HT-29 (cell line): ENCODE results near the gene F10. TPM values are rescaled to one million over a fixed set of nuclear protein-coding genes. Genes with fewer than 3 reads are reported as not detected.
"Not testable (repeated sequence)": the region's sequence is repeated elsewhere in the genome, so short reads cannot be mapped to it uniquely, and the experiment has no call there.

Experiments used
- DNase-seq: peaks from one replicate; pipeline ENCODE4 v3.0.0-alpha.2; 2015; ENCODE audit warnings: low spot score
- total RNA-seq: library from RNA; depleted of rRNA; stranded (reverse); fragments of >200 nt; shearing (Covaris generic); gene quantifications from 2 replicates; pipeline ENCODE4 v1.2.3, GENCODE V29; 2014

The F10 gene
- total RNA-seq, 1 experiment from 2014 or later: not detected

DNA sequence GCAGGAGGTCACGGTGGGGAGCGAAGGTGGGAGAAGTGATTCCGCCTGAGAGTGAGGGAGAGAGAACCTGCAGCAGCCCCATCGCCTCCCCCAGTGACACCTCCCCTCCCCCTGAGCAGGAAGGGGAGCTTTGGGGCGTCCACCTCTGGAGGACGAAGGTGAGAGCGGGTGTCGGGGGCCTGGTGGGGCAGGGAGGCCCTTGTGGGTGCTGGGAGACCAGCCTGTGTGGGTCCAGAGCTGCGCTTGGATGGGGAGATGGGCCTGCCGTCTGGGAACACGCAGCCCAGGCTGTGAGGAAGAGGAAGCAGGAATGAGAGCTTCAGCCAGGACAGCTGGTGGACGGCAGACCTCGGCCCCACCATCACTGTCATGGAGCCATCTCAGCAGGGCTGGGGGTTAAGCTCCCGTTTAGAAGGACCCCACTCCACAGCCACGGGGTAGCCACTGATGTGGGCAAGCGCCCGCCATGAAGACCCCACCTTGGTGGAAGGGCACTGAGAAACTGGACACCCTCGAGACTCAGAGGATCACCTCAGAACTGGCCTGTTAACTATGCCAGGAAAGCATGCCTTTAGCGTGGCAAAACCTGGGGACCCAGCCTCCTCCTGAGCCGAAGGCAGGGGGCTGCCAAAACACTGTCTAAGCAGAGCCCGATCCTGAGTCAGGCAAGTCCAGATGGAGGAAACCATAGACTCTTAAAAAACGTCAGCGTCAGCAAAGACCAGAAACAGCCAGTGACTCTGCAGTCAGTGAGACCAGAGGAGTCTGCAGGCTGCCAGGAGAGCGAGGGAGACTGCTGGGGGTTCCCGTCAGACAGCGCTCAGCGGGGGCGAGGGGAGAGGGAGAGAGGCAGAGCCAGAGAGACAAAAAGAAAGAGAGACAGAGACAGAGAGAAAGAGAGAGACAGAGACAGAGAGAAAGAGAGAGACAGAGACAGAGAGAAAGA is 29.4 kb downstream of the F10 start:
- no peak for DNase-seq

DNA sequence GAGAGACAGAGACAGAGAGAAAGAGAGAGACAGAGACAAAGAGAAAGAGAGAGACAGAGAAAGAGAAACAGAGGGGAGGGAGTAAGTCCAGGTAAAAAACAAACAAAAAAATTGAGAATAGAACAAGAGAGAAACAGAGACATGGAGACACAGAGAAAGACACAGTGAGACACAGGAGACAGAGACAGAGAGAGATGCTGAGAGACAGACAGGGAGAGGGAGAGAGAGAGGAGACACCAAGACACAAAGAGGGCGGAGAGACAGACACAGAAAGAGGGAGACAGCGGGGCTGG is 30.0 kb downstream of the F10 start:
- DNase-seq: no peak

DNA sequence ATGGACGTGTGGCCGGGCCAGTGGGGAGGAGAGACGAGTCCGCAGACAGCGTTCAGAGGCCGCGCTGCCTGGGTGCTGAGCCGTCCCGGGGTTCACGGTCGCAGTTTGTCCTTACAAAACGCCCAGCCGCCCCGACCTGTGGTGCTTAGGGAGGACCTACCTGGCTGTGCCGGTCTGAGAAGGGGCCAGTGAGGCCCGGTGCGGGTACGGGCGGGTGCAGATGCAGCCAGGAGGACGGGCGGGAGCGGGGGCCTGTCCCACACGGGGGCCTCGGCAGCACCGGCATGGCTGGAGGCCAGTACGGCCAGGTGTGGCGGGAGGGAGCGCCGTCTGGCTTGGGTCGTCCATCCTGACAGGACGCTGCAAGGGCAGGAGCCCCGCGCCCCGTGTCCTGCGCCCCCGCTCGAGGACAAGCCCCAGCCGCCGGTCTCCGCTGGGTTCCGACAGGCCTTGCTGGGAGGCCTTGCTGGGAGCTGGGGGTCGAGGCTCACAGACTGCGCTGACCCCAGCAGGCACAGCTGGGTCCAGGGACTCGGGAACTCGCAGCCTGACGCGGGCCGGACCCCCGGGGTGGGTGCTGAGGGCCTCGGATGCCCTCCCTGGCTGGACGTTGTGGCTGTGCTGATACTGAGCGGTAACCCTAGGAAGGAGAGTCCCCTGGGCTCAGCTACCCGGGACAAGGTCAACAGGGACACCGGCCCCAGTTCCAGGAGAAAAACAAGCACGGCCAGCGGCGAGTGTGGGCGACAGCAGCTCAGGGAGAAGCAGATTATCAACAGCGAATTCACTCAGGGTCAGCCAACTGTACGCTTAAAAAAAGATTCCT is 30.6 kb downstream of the F10 start:
- DNase-seq: no peak

DNA sequence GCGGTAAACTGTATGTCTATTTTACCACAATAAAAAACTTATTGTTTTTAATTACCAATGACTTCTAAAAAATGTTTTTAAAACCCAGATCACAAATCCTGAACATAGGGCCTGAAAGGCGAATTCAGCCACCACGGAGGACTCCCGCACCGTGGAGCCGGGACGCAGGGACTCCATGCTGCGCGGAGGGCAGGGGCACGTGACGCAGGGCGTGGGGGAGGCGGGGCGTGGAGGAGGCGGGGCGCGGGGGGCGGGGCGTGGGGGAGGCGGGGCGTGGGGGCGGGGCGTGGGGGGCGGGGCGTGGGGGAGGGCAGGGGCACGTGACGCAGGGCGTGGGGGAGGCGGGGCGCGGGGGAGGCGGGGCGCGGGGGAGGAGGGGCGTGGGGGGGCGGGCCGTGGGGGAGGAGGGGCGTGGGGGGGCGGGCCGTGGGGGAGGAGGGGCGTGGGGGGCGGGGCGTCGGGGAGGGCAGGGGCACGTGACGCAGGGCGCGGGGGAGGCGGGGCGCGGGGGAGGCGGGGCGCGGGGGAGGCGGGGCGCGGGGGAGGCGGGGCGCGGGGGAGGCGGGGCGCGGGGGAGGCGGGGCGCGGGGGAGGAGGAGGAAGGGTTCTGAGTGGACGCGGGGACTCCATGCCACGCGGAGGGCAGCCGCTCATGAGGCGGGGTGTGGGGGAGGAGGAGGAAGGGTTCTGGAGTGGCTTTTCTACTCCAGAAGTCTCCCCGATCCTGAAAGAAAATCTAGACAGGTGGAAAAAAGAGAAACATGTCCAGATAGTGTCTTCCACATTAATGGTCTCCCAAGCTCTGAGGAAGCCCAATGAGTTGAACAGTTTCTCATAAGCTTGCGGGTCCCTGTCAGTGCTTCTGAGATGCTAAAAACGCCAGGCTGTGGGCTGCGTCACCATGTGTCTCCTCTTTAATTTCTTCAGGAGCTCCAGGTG is 31.5 kb downstream of the F10 start:
- DNase-seq: peak; percentile 65

DNA sequence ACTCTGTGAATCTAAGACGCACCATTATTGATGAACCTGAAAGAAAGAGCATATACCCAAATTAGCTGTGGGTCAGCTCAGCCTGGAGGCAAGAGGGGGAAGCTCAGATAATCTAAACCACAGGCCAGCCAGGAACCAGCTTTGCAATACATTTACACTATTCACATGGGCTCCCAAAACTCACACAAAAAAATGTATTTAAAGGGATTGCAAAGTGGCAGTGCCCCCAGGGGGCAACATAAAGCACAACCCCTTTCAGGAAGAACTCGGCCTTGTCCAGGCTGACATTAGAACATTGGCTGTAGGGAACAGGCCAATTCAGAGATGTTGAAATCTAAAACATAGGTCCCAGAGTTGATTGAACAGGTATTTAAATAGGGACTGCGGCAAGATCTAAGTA is 32.6 kb downstream of the F10 start:
- DNase-seq: no peak

DNA sequence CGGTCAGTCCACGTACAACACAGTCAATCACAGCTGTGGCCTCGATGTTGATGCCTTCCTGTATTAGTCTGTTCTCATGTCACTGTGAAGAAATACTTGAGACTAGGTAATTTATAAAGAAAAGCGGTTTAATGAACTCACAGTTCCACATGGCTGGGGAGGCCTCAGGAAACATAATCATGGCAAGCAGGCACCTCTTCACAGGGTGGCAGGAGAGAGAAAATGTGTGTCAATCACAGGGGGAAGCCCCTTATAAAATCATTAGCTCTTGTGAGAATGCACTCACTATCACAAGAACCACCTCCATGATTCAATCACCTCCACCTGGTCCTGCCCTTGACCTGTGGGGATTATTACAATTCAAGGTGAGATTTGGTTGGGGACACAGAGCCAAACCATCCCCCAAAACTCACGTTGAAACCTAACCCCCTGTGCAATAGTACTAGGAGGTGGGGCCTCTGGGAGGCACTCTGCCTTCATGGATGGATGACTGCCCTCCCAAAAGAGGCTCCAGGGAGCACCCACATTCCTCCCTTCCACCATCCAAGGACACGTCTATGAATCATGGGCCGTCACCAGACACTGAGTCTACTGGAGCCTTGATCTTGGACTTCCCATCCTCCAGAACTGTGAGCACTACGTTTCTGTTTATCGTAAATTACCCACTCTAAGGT is 33.5 kb downstream of the F10 start:
- DNase-seq: no peak

DNA sequence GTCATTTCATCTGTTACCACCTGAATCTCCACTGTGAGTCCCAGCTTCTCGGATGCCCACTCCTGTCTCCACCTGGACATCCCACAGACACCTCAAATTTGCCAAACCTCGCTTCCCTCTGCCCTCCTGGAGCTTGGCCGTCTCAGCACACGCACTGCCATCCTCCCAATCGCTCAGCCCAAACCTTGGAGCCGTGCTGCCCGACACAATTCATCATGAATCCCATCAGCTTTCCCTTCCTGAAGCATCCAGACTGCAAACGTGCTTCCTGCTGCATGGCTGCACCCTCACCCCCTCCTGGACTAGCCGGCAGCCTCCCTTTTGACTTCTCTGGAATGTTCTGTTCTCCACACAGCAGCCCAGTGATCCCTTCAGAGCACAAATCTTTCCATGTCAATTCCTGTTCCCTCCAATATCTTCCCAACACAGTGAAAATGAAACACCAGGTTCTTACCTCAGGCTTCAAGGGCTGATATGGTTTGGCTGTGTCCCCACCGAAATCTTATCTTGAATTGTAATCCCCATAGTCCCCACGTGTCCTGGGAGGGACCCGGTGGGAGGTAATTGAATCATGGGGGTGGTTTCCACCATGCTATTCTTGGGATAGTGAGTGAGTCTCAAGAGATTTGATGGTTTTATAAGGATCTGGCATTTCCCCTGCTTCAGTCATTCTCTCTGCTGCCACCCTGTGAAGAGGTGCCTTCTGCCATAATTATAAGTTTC is 34.8 kb downstream of the F10 start:
- DNase-seq: no peak

DNA sequence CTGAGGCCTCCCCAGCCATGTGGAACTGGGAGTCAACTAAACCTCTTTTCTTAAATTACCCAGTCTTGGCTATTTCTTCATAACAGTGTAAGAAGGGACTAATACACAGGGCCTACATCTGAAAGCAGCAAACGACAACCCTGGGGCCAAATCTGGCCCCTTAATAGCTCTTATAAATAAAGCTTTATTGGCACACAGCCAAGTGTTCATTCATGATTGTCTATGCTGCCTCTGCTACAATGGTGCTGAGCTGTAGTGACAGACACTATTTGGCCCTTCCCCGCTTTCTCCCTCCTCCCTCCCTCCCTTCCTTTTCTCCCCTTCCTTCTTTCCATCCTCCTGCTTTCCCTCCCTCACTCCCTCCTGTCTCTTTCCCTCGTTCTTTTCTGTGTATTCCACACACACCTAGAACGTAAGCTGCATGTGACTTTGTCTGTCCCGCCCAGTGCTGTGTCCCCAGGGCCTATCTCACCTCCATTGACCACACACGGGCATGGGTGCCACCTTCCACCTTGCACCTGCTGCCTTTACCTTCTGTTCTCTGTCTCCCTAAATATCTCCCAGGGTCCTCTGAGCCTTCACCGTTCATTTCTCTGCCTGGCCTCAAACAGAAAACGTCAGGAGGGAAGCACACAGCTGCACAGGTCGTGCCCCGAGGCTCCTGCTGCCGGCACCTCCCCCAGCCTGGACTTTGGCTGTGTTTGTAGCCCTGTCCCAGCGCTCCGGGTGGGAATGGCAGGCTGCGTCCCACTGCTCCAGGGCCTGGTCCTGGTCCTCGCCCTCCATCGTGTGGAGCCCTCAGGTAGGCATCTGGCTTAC is 35.5 kb downstream of the F10 start, which contains the start of gene PROZ:
TSS of gene PROZ (plus strand) at position 720 of the 819 bp plus-strand sequence. CDS start at position 733, 13 bp downstream.
- peak; percentile 23 for DNase-seq

DNA sequence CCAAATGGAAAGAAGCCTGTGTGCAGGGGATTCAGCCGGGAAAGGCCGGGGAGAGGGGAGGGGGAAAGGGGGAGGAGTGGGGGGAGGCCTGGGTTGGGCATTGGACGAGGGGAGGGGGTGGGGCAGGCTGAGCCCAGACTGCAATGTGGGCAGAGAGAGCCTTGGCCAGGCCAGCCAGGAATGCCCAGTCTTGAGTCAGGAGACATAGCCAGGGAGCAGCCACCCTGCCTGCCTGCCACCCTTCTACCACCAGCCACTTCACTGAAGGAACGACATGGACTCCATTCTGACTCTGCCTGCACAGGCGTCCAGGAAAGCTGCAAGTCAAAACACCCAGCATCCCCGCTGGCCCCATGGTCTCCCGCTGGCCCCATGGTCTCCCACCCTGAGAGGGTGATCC is 36.3 kb downstream of the F10 start:
- DNase-seq: no peak

DNA sequence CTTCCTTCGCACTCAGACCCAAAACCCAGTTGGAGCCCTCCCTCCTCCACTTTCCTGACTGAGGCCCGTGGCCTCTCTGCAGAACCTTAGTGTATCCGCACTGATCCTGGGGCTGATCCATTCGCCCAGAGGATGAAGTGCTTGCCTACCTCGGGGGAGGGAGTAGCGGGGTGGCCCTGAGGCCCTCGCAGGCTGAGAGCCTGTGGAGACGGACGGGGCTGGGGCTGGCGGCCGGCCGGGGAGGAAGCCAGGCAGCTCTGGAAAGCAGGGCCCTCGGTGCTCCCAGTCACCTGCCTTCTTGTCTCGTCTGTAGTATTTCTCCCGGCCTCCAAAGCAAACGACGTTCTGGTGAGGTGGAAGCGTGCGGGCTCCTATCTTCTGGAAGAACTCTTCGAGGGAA is 37.1 kb downstream of the F10 start:
- DNase-seq: no peak

DNA sequence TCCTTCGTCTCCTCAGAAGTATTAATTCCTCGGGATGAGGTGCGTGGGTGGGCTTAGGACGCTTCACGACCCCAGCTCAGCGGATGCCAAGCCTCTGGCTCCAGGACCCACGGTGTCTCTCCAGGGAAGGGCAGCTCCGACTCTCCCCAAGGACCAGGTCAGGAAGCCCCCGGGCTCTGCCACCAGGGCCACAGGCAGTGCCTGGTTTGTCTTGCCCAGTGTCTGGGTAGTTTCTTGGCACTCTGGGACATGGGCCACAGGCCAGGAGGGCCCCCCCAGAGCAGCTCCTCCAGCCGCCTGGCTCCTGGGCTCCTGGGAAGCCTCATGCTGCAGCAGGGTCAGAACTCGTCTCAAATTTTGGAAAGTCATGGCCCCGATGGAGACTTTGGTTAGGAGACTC is 38.4 kb downstream of the F10 start:
- no peak for DNase-seq

DNA sequence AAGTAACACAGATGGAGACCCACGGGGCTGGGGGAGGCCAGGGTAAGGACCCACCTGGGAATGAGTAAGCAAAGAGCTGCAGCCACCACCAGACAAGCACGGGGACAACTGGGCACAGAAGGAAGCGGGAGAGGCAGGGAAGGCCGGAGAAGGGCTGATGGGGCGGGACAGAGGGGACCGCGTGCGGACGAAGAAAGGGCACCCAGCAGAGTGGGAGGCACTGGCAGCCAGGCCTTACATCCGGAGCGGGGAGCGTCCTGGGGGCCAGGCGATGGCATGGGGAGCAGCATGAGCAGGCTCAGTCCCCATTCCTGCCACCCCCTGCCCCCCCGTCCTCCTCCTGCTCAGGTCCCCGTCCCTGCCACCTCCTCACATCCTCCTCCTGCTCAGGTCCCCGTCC is 38.8 kb downstream of the F10 start:
- no peak for DNase-seq

DNA sequence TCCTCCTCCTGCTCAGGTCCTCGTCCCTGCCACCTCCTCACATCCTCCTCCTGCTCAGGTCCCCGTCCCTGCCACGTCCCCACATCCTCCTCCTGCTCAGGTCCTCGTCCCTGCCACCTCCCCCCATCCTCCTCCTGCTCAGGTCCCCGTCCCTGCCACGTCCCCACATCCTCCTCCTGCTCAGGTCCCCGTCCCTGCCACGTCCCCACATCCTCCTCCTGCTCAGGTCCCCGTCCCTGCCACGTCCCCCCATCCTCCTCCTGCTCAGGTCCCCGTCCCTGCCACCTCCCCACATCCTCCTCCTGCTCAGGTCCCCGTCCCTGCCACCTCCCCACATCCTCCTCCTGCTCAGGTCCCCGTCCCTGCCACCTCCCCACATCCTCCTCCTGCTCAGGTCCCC is 39.4 kb downstream of the F10 start:
- DNase-seq: not testable (repeated sequence)

DNA sequence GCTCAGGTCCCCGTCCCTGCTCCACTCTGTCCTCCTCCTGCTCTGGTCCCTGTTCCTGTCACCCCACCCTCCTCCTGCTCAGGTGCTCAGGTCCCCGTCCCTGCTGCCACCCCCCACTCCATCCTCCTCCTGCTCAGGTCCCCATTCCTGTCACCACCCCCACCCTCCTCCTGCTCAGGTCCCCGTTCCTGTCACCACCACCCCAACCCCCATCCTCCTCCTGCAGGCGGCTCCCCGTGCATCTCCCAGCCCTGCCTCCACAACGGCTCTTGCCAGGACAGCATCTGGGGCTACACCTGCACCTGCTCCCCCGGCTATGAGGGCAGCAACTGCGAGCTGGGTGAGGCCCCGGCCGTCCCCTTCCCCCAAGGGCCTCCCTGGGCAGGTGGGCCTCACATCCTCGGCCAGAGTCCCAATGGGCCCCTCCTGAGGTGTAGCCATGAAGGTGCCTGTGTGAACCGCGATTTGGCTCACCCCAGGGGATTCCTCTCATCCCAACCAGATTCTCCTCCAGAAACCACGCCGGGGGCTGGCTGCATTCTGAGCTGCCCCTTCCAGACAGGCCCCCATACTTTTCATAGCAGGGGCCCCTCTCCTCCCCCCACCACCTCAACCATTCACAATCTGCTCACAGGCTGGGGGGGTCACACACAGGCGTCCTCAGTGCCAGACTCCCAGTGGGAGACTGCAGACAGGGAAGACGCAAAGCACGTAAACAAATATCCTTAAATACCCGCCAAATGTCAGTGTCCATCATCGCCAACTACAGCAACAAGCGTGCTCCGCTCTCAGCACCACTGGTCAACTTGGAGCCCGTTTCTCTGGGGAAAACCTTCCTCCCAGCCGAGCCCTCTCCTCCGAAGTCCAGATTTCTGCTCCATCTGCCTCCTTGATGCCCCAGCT is 40.4 kb downstream of the F10 start:
- no peak for DNase-seq

DNA sequence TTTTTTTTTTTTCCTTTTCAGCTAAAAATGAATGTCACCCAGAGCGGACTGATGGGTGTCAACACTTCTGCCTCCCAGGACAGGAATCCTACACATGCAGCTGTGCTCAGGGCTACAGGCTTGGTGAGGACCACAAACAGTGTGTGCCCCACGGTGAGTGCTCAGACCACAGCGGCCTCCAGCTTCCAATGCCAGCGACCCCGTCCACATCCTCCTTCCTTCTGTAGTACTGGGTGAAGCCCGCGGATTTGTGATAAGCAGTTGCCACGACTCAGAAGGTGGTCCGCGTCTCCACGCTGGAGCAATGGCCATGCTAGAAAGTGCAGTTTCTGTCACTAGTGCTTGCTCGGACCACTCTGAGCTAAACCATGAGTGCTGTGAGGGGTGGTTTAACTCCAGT is 41.9 kb downstream of the F10 start:
- DNase-seq: no peak

DNA sequence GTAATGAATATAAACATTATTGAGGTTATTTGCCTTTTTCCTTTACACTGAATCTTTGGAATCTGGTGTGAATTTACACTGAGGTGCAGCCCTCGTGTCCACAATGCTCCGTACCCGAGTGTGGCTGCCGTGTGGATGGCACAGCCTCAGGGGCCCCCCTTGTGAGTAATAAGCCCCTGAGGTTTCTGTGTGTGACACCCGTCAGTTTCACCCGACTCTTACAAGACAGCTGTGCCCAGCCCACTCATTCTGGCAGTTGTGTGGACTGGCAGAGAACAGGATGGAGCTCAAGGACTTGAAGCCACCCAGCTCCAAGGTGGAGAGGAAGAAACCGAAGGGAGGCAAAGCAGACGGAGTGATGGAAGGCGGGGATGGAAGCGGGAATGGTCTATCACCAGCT is 43.7 kb downstream of the F10 start:
- DNase-seq: no peak

DNA sequence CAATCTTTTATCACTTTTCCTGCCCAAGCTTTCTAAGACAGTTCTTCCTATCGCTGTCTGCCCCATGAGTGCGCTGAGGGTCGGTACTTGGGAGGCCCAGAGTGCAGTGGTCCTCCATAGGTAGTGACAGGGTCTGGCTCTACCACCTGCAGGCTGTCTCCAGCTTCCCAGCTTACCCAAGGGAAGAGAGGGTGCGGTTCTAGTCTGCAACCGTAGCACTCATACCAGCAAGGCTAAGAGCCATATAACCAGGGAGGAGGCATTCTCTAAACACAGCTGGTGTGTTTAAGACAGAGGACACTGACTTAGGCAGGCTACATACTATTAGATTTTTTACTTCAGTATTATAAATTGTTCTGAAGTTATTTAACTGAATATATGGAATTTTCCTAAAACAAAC is 44.1 kb downstream of the F10 start:
- DNase-seq: no peak

DNA sequence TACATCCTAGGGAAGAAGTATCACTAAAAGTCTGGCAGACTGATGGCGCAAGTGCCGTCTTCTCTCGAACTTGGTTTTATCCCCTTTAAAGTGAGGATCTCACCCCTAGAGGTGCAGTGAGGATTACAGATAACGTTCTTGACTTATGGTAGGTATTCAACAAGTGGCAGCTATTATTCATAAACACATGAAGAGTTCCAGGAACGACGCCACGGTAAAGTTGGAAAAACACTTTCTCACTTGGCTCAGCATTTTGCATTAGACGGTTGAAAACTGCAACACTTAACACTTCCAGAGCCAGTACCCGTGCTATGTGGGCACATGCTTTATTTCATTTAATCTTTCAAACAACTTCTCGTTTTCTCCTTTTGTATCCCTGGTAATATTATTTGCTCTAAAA is 44.6 kb downstream of the F10 start:
- DNase-seq: no peak

DNA sequence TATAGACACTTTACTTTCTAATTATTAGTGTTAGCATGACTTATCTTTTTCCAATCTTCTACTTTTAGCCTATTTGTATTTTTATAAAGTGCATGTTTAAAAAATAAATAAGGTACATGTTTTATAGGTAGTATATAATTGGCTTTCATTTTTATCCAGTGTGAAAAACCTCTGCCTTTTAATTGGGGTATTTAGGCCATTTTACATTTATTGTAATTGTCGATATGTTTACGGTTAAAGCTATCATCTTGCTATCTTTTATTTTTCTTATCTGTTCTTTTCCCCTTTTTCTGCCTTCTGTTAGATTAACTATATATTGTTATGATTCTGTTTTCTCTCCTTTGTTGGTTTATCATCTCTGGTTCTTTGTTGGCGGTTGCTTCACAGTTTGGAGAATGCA is 45.0 kb downstream of the F10 start:
- DNase-seq: no peak
